WTC11 (cell line): ENCODE data around the gene LTBP1. TPM values are rescaled to one million over a fixed set of nuclear protein-coding genes. Genes with fewer than 3 reads are reported as not detected.

Source experiments
- ATAC-seq: fragments of 200-7000 bp; cut with Tn5 transposase; 2 replicates; pipeline ENCODE4 v1.10.0; 2021; ENCODE audit warnings: mild to moderate bottlenecking, moderate library complexity
- CTCF ChIA-PET: fragments of 300-600 bp; sonication (Branson Sonifier 250); formaldehyde crosslinking; loops from one replicate; lab custom pipeline; 2021; ENCODE audit warnings: antibody characterized with exemption; lab: Charles Lee
- POLR2A ChIA-PET: fragments of 350-600 bp; sonication (Branson Sonifier 250); formaldehyde crosslinking; loops from one replicate; lab custom pipeline; 2021; ENCODE audit warnings: antibody characterized with exemption; lab: Charles Lee
- DNase-seq: peaks from one replicate; pipeline ENCODE4 v3.0.0; 2021; ENCODE audit warnings: low spot score
- H3K27ac Mint-ChIP-seq: 2 replicates; pipeline ENCODE4 v1.8.0; 2021; ENCODE audit warnings: mixed read lengths
- H3K27me3 Mint-ChIP-seq: 2 replicates; pipeline ENCODE4 v1.8.0; 2021; ENCODE audit warnings: low read depth, mild to moderate bottlenecking, moderate library complexity, mixed read lengths
- H3K36me3 Mint-ChIP-seq: 2 replicates; pipeline ENCODE4 v1.8.0; 2021; ENCODE audit warnings: mixed read lengths
- H3K4me1 Mint-ChIP-seq: 2 replicates; pipeline ENCODE4 v1.8.0; 2022; ENCODE audit warnings: mixed read lengths
- H3K4me3 Mint-ChIP-seq: 2 replicates; pipeline ENCODE4 v1.8.0; 2021; ENCODE audit warnings: mild to moderate bottlenecking, moderate library complexity, mixed read lengths
- H3K9me3 Mint-ChIP-seq: 2 replicates; pipeline ENCODE4 v1.8.0; 2021; ENCODE audit warnings: mixed read lengths
- ATF1 ChIP-seq: sonication (generic); formaldehyde crosslinking; IDR thresholded peaks from 2 replicates; pipeline ENCODE4 v1.8.1; 2023; ENCODE audit warnings: mild to moderate bottlenecking, moderate library complexity, missing genetic modification reagents
- CBFB ChIP-seq: sonication (generic); formaldehyde crosslinking; IDR thresholded peaks from 2 replicates; pipeline ENCODE4 v1.8.1; 2022; ENCODE audit warnings: mild to moderate bottlenecking, low read depth, missing genetic modification reagents
- ETV6 ChIP-seq: sonication (generic); formaldehyde crosslinking; IDR thresholded peaks from 2 replicates; pipeline ENCODE4 v1.8.1; 2022; ENCODE audit warnings: mild to moderate bottlenecking, missing genetic modification reagents
- FOXK1 ChIP-seq: sonication (generic); formaldehyde crosslinking; IDR thresholded peaks from 2 replicates; pipeline ENCODE4 v1.8.0; 2022; ENCODE audit warnings: mild to moderate bottlenecking, moderate library complexity, missing genetic modification reagents
- HMGA2 ChIP-seq: fragments of 250-450 bp; sonication (Bioruptor Pico); IDR thresholded peaks from 2 replicates; pipeline ENCODE4 v1.4.0; 2021; ENCODE audit warnings: mild to moderate bottlenecking, moderate library complexity
- MYBL2 ChIP-seq: sonication (generic); formaldehyde crosslinking; IDR thresholded peaks from 2 replicates; pipeline ENCODE4 v1.8.1; 2023; ENCODE audit warnings: mild to moderate bottlenecking, moderate library complexity, missing genetic modification reagents
- NFE2L1 ChIP-seq: sonication (generic); formaldehyde crosslinking; IDR thresholded peaks from 2 replicates; pipeline ENCODE4 v1.8.1; 2023; ENCODE audit warnings: missing genetic modification reagents
- OVOL2 ChIP-seq: fragments of 250-450 bp; sonication (Bioruptor Pico); IDR thresholded peaks from 2 replicates; pipeline ENCODE4 v1.9.0; 2021; ENCODE audit warnings: mild to moderate bottlenecking, borderline replicate concordance
- PREB ChIP-seq: sonication (generic); formaldehyde crosslinking; IDR thresholded peaks from 2 replicates; pipeline ENCODE4 v1.8.1; 2022; ENCODE audit warnings: mild to moderate bottlenecking, missing genetic modification reagents, moderate library complexity, borderline replicate concordance
- SMAD4 ChIP-seq: sonication (generic); formaldehyde crosslinking; IDR thresholded peaks from 2 replicates; pipeline ENCODE4 v1.8.0; 2022; ENCODE audit warnings: mild to moderate bottlenecking, missing genetic modification reagents
- STAT6 ChIP-seq: sonication (generic); formaldehyde crosslinking; conservative IDR thresholded peaks from 2 replicates; pipeline ENCODE4 v1.8.1; 2023; ENCODE audit warnings: mild to moderate bottlenecking, low read depth, missing genetic modification reagents, moderate library complexity
- TCF7 ChIP-seq: sonication (generic); formaldehyde crosslinking; IDR thresholded peaks from 2 replicates; pipeline ENCODE4 v1.8.0; 2022; ENCODE audit warnings: mild to moderate bottlenecking, low read depth, missing genetic modification reagents, moderate library complexity
- ZBTB21 ChIP-seq: sonication (generic); formaldehyde crosslinking; IDR thresholded peaks from 2 replicates; pipeline ENCODE4 v1.8.1; 2023; ENCODE audit warnings: mild to moderate bottlenecking, missing genetic modification reagents, borderline replicate concordance
- ZBTB43 ChIP-seq: sonication (generic); formaldehyde crosslinking; IDR thresholded peaks from 2 replicates; pipeline ENCODE4 v1.8.1; 2023; ENCODE audit warnings: mild to moderate bottlenecking, missing genetic modification reagents
- ZMAT4 ChIP-seq: fragments of 250-450 bp; sonication (Bioruptor Pico); IDR thresholded peaks from 2 replicates; pipeline ENCODE4 v1.9.0; 2021; ENCODE audit warnings: mild to moderate bottlenecking
- ZNF121 ChIP-seq: sonication (generic); formaldehyde crosslinking; IDR thresholded peaks from 2 replicates; pipeline ENCODE4 v1.8.0; 2023; ENCODE audit warnings: missing genetic modification reagents
- ZNF281 ChIP-seq: sonication (generic); formaldehyde crosslinking; IDR thresholded peaks from 2 replicates; pipeline ENCODE4 v1.8.0; 2023; ENCODE audit warnings: mild to moderate bottlenecking, missing genetic modification reagents
- ZNF317 ChIP-seq: sonication (generic); formaldehyde crosslinking; IDR thresholded peaks from 2 replicates; pipeline ENCODE4 v1.8.1; 2023; ENCODE audit warnings: low read depth, mild to moderate bottlenecking, moderate library complexity, missing genetic modification reagents, borderline replicate concordance
- ZNF396 ChIP-seq: fragments of 250-450 bp; sonication (Bioruptor Pico); IDR thresholded peaks from 2 replicates; pipeline ENCODE4 v1.8.0; 2021; ENCODE audit warnings: mild to moderate bottlenecking, moderate library complexity, borderline replicate concordance
- ZNF416 ChIP-seq: fragments of 250-450 bp; sonication (Bioruptor Pico); IDR thresholded peaks from 2 replicates; pipeline ENCODE4 v1.9.0; 2021; ENCODE audit warnings: mild to moderate bottlenecking, inconsistent platforms
- ZNF512 ChIP-seq: sonication (generic); formaldehyde crosslinking; IDR thresholded peaks from 2 replicates; pipeline ENCODE4 v1.8.1; 2022; ENCODE audit warnings: missing genetic modification reagents, borderline replicate concordance
- total RNA-seq: library from RNA; stranded (reverse); gene quantifications from 3 replicates; pipeline ENCODE4 v1.2.3, GENCODE V29; 2021

Gene LTBP1
- total RNA-seq, 1 experiment from 2014 or later, result 33.6 TPM

- TF ChIP-seq ZNF281 (CRISPR knock-in tag) (no peak), ZNF121 (CRISPR knock-in tag) (no peak), ZNF396 (CRISPR knock-in tag) (no peak)
These were observed 182.7 kb downstream of the LTBP1 start (continued) for GRCh38 chr2:33129263-33130053.

- DNase-seq, result no peak
- H3K4me1 Mint-ChIP-seq, result peaks cover 14% of the 10 kb centered on the region
- TF ChIP-seq FOXK1 (CRISPR knock-in tag), result no peak
- no peak for TF ChIP-seq ZNF512 (CRISPR knock-in tag)
- TF ChIP-seq ZBTB21 (CRISPR knock-in tag), result no peak
- TF ChIP-seq HMGA2, result no peak
- POLR2A ChIA-PET, result no interaction called here
- H3K27ac Mint-ChIP-seq, result no peak overlapping the region
- no peaks in the 10 kb centered on the region for H3K36me3 Mint-ChIP-seq
- H3K9me3 Mint-ChIP-seq, result no peaks in the 10 kb centered on the region
- CTCF ChIA-PET, result interaction anchor here (0.6 kb wide), 1 partner anchor 250 kb away, joined by 3 read pairs; no protein-coding TSS in a partner anchor
- no peak for ATAC-seq
- H3K4me3 Mint-ChIP-seq, result no peak overlapping the region
- no peaks in the 10 kb centered on the region for H3K27me3 Mint-ChIP-seq
These were observed 183.3 kb downstream of the LTBP1 start for GRCh38 chr2:33130054-33130447.

GRCh38 chr2:33130544-33130943 is 183.8 kb downstream of the LTBP1 start:
- CTCF ChIA-PET, result interaction anchor here (0.6 kb wide), 1 partner anchor 250 kb away, joined by 3 read pairs; no protein-coding TSS in a partner anchor

More at GRCh38 chr2:33130544-33130943, 183.8 kb downstream of the LTBP1 start:
- no peaks in the 10 kb centered on the region for H3K9me3 Mint-ChIP-seq
- H3K27me3 Mint-ChIP-seq, result no peaks in the 10 kb centered on the region
- H3K36me3 Mint-ChIP-seq, result no peaks in the 10 kb centered on the region
- no peak for DNase-seq
- POLR2A ChIA-PET, result no interaction called here
- no peak for ATAC-seq
- H3K4me1 Mint-ChIP-seq, result peaks cover 17% of the 10 kb centered on the region
- no peak overlapping the region for H3K27ac Mint-ChIP-seq
- TF ChIP-seq MYBL2 (CRISPR knock-in tag) (no peak), PREB (CRISPR knock-in tag) (no peak), SMAD4 (CRISPR knock-in tag) (no peak), FOXK1 (CRISPR knock-in tag) (no peak), STAT6 (CRISPR knock-in tag) (no peak), ZBTB21 (CRISPR knock-in tag) (no peak), ZMAT4 (CRISPR knock-in tag) (no peak), ZNF317 (CRISPR knock-in tag) (no peak), ZBTB43 (CRISPR knock-in tag) (no peak), CBFB (no peak), ZNF416 (no peak), OVOL2 (CRISPR knock-in tag) (no peak), ETV6 (CRISPR knock-in tag) (no peak), ATF1 (CRISPR knock-in tag) (no peak), TCF7 (CRISPR knock-in tag) (no peak), NFE2L1 (CRISPR knock-in tag) (no peak)
- H3K4me3 Mint-ChIP-seq, result no peak overlapping the region
